Left lung (tissue), 10 donors: ENCODE data around the gene TMEM38B. TPM values are rescaled to one million over a fixed set of nuclear protein-coding genes. Genes with fewer than 3 reads are reported as not detected.
A peak's percentile ranks its signal among the peaks of the same experiment; 100 is the strongest.

ENCODE experiments used
- ATAC-seq: fragments of 200-7000 bp; cut with Tn5 transposase; one replicate; pipeline ENCODE4 v1.9.1; 2020; ENCODE audit warnings: moderate library complexity
- DNase-seq, 4 donors: peaks; one replicate each; pipeline ENCODE4 v3.0.0-alpha.2; 2013 to 2020
- H3K27ac ChIP-seq, 2 donors: fragments of 200-600 bp; sonication (generic) in 1 of 2; one replicate each; pipeline versions ENCODE4 v1.5.0 to v1.8.0; 2020 to 2021
- H3K27me3 ChIP-seq, 2 donors: fragments of 200-600 bp; sonication (generic) in 1 of 2; one replicate each; pipeline versions ENCODE4 v1.5.0 to v1.8.0; 2020 to 2021
- H3K36me3 ChIP-seq, 2 donors: fragments of 200-600 bp; sonication (generic) in 1 of 2; one replicate each; pipeline versions ENCODE4 v1.5.0 to v1.8.0; 2020 to 2021
- H3K4me1 ChIP-seq, 2 donors: fragments of 200-600 bp; one replicate each; pipeline ENCODE4 v1.8.0; 2021
- H3K4me3 ChIP-seq, 2 donors: fragments of 200-600 bp; sonication (generic) in 1 of 2; one replicate each; pipeline versions ENCODE4 v1.5.0 to v1.8.0; 2020 to 2021; ENCODE audit warnings: mild to moderate bottlenecking in 1 of 2
- H3K9me3 ChIP-seq, 2 donors: fragments of 200-600 bp; sonication (generic) in 1 of 2; one replicate each; pipeline versions ENCODE4 v1.5.0 to v1.8.0; 2020 to 2021
- CTCF ChIP-seq, 2 donors: fragments of 200-600 bp; sonication (generic) in 1 of 2; IDR thresholded peaks; one replicate each; pipeline versions ENCODE4 v1.5.0 to v1.8.0; 2021; ENCODE audit warnings: antibody characterized with exemption in 2 of 2
- intact Hi-C, 2 donors: fragments of 100-400 bp; cut with DNase I; formaldehyde crosslinking; loops; one replicate each; pipeline versions ENCODE4 v1.11.2 to v1.14.2; 2022
- polyA plus RNA-seq, 6 donors: library from polyadenylated mRNA; unstranded; fragments of 120-200 nt; gene quantifications; one replicate each; pipeline ENCODE4 v1.2.1, GENCODE V29; 2013; ENCODE audit not compliant: insufficient read length in 6 of 6
- total RNA-seq, 2 donors: library from RNA; stranded (reverse); fragmentation: NEBNext Ultra II Directional; extraction: Animal tissue kit (Norgen Biotek cat#: 25700); gene quantifications; one replicate each; pipeline ENCODE4 v1.2.1, GENCODE V29; 2021
- donor health status: DM: no; HTN: yes; CAD: no.
- donor health status: DM: no; HTN: no; CAD: no.

Gene TMEM38B
- total and polyA plus RNA-seq, 8 donors: 11.6 to 19.9 (median 14.9) TPM

GRCh38 chr9:105694848-105695581 is 674 bp downstream of the TMEM38B start:
- peaks cover 0 to 20% of the 10 kb centered on the region in 2 donors for H3K4me1 ChIP-seq
- H3K36me3 ChIP-seq: no peaks in the 10 kb centered on the region
- peak overlapping the region; percentile 68 to 91 for H3K4me3 ChIP-seq
- H3K27ac ChIP-seq: peak overlapping the region in 1 of 2 donors; percentile 48
- intact Hi-C loops: no loop called here
- no peak for TF ChIP-seq CTCF (IDR thresholded peaks at IDR 0.05)
- DNase-seq (peak; percentile 50 to 87 (median 70)), ATAC-seq (peak; percentile 85)
- H3K9me3 ChIP-seq: no peaks in the 10 kb centered on the region
- peaks cover 20 to 41% of the 10 kb centered on the region in 2 donors for H3K27me3 ChIP-seq

- DNase-seq (peak in 1 of 4 donors; percentile 34), ATAC-seq (no peak)
- Histone ChIP-seq H3K27ac (no peak overlapping the region), H3K4me3 (no peak overlapping the region), H3K4me1 (peaks cover 0 to 20% of the 10 kb centered on the region in 2 donors), H3K9me3 (no peaks in the 10 kb centered on the region), H3K36me3 (no peaks in the 10 kb centered on the region), H3K27me3 (peaks cover 16 to 28% of the 10 kb centered on the region in 2 donors)
- TF ChIP-seq CTCF (IDR thresholded peaks at IDR 0.05): no peak
- intact Hi-C loops: no loop called here
Observed at GRCh38 chr9:105696219-105696793, 2.0 kb downstream of the TMEM38B start.

- Histone ChIP-seq H3K36me3 (no peaks in the 10 kb centered on the region), H3K4me1 (peaks cover 0 to 20% of the 10 kb centered on the region in 2 donors), H3K4me3 (no peak overlapping the region), H3K27me3 (peaks cover 8 to 13% of the 10 kb centered on the region in 2 donors), H3K27ac (no peak overlapping the region), H3K9me3 (no peaks in the 10 kb centered on the region)
- no peak for ATAC-seq
- intact Hi-C loops: no loop called here
- DNase-seq: no peak
- no peak for TF ChIP-seq CTCF (IDR thresholded peaks at IDR 0.05)
Observed at GRCh38 chr9:105697871-105698270, 3.5 kb downstream of the TMEM38B start.

GRCh38 chr9:105698348-105698870 is 4.1 kb downstream of the TMEM38B start:
- TF ChIP-seq CTCF (IDR thresholded peaks at IDR 0.05): no peak
- intact Hi-C loops: no loop called here
- ATAC-seq (no peak), DNase-seq (no peak)
- H3K9me3 ChIP-seq: no peaks in the 10 kb centered on the region
- H3K36me3 ChIP-seq: no peaks in the 10 kb centered on the region
- peaks cover 2 to 7% of the 10 kb centered on the region in 2 donors for H3K27me3 ChIP-seq
- H3K4me3 ChIP-seq: no peak overlapping the region
- H3K4me1 ChIP-seq: peaks cover 0 to 17% of the 10 kb centered on the region in 2 donors
- no peak overlapping the region for H3K27ac ChIP-seq

- Histone ChIP-seq H3K4me1 (peaks cover 0 to 3% of the 10 kb centered on the region in 2 donors), H3K27ac (no peak overlapping the region), H3K36me3 (peaks cover 0 to 2% of the 10 kb centered on the region in 2 donors), H3K9me3 (no peaks in the 10 kb centered on the region), H3K4me3 (no peak overlapping the region), H3K27me3 (no peaks in the 10 kb centered on the region)
- DNase-seq (no peak), ATAC-seq (no peak)
- intact Hi-C loops: no loop called here
- TF ChIP-seq CTCF (IDR thresholded peaks at IDR 0.05): no peak
Observed at GRCh38 chr9:105700668-105701067, 6.3 kb downstream of the TMEM38B start.
